ENCODE data around the gene EXOSC7.

EXOSC7 gene

GRCh38 chr3:44968447-44968858 lies 7.6 kb upstream of the EXOSC7 start:
- TF ChIP-seq, protein P1, sequence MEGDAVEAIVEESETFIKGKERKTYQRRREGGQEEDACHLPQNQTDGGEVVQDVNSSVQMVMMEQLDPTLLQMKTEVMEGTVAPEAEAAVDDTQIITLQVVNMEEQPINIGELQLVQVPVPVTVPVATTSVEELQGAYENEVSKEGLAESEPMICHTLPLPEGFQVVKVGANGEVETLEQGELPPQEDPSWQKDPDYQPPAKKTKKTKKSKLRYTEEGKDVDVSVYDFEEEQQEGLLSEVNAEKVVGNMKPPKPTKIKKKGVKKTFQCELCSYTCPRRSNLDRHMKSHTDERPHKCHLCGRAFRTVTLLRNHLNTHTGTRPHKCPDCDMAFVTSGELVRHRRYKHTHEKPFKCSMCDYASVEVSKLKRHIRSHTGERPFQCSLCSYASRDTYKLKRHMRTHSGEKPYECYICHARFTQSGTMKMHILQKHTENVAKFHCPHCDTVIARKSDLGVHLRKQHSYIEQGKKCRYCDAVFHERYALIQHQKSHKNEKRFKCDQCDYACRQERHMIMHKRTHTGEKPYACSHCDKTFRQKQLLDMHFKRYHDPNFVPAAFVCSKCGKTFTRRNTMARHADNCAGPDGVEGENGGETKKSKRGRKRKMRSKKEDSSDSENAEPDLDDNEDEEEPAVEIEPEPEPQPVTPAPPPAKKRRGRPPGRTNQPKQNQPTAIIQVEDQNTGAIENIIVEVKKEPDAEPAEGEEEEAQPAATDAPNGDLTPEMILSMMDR (IDR thresholded peaks at IDR 0.05; ENCODE audit: low read depth, low read length, missing control alignments): no peak
- no peak for DNase-seq (ENCODE audit: extremely low read depth, low read depth)
- no peak overlapping the region for H3K4me3 ChIP-seq (replicated peaks; ENCODE audit: low read depth, low read length)

DNA sequence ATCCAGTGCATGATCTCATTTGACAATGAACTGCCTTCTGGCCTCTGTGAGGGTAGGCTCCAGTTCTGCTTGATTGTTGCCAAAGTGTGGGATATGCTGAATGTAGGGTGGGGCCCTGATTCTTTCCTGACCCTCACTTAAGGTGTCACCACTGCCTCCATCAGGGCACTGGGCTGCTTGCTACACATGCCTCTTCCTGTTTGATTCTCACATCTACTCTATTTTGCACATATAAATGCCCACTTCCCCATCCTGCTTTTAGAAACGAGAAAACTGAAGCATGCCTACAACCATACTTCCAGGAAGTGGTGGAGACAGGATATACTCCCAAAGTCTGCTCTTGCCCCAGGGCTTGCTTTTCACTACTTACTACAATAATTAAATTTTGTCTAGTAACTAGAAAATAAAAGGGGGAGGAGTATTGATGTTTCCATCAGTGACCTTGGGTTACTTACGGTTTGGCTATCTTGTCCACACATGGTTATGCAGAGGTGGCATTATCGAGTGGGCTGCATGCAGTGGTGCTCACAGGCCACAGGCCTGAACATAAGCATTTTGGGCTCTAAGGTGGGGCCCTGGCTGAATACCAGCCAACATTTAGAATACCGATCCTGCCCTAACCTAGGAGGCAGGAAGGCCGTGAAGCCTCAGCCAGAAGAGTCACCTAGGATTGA lies 6.8 kb upstream of the EXOSC7 start:
- TF ChIP-seq, protein P1 (IDR thresholded peaks at IDR 0.05; ENCODE audit: low read depth, low read length, missing control alignments): no peak
- no peak for DNase-seq (ENCODE audit: extremely low read depth, low read depth)
- H3K4me3 ChIP-seq (replicated peaks; ENCODE audit: low read depth, low read length): no peak overlapping the region

- DNase-seq (ENCODE audit: extremely low read depth, low read depth): no peak
- TF ChIP-seq, protein P1 (IDR thresholded peaks at IDR 0.05; ENCODE audit: low read depth, low read length, missing control alignments): no peak
- H3K4me3 ChIP-seq (replicated peaks; ENCODE audit: low read depth, low read length): no peak overlapping the region
These were observed 6.2 kb upstream of the EXOSC7 start for GRCh38 chr3:44969828-44970179.

- TF ChIP-seq, protein P1 (IDR thresholded peaks at IDR 0.05; ENCODE audit: low read depth, low read length, missing control alignments): no peak
These were observed 5.0 kb upstream of the EXOSC7 start for GRCh38 chr3:44970926-44971490.

DNA sequence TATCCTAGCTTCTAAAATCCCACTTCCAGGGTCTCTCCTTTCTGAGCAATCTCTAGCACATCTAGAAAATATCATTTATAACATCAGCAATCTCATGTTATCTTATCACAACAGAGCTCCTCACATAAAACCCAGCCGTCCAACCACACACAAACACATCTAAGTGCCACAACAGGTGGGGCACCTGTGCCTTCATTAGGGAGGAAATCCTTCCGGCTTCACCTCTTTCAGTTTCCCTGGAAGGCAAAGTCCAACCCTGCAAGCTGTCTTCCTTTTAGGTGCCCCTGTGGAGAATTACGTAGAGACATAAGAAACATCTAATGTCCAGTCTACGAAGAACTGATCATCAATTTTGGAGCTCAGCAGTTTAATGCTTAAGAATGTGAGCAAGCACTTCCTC lies 1.6 kb upstream of the EXOSC7 start:
- peak overlapping the region; percentile 80 for H3K4me3 ChIP-seq (replicated peaks; ENCODE audit: low read depth, low read length)
- TF ChIP-seq, protein P1 (IDR thresholded peaks at IDR 0.05; ENCODE audit: low read depth, low read length, missing control alignments): no peak
- DNase-seq (ENCODE audit: extremely low read depth, low read depth): no peak

More at GRCh38 chr3:44970926-44971490, 5.0 kb upstream of the EXOSC7 start:
- no peak for DNase-seq (ENCODE audit: extremely low read depth, low read depth)
- no peak overlapping the region for H3K4me3 ChIP-seq (replicated peaks; ENCODE audit: low read depth, low read length)

DNA sequence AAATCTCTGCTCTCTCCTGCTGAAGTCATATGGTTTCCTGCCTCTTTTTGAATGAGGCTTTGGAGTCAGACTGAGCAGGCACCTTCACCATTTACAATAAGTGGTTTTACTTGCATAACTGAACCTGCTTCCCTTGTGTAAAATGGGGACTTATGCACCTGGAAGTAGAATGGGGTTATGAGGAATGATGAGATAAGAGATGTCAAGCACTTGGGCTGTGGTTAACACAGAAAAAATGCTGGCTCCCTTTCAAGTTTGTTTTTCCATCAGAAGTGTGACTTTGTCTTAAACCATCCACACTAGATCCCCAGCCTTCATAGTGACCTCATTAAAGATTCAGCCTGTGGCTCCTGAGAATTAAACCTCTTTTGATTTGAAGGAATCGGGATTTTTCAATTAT lies 5.2 kb downstream of the EXOSC7 start:
- DNase-seq (ENCODE audit: extremely low read depth, low read depth): no peak
- TF ChIP-seq, protein P1 (IDR thresholded peaks at IDR 0.05; ENCODE audit: low read depth, low read length, missing control alignments): no peak
- no peak overlapping the region for H3K4me3 ChIP-seq (replicated peaks; ENCODE audit: low read depth, low read length)

Data from HFF-Myc (cell line).